IPS-18c (cell line): ENCODE measurements around the gene ABLIM3.

Experiments
- H3K4me3 ChIP-seq: 2 replicates; pipeline ENCODE4 v1.7.0; 2013; ENCODE audit warnings: low read depth, mild to moderate bottlenecking, low read length, moderate library complexity; ENCODE audit not compliant: insufficient read depth
- H3K9me3 ChIP-seq: one replicate; pipeline ENCODE4 v1.6.1; 2013; ENCODE audit warnings: mild to moderate bottlenecking, low read length, moderate library complexity; ENCODE audit not compliant: control insufficient read depth, insufficient read depth

The ABLIM3 gene

DNA sequence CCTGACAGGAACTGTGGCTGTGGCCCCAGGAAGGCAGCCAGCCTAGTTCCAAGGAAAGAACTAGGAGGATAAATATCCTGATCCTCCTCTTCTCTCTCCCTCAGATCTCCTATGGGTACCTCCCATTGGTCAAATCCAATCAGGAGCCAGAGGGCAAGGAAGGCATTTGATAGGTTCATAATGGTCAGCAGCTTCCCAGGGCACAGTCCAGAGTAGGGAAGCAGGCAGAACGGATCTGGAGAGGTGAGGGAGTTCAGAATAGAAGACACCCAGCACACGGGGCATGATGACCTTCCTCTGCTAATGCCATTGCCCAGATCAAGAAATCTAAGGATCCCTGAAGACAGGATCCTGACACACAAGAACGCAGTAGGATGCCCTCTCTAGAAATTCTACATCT, 8.6 kb downstream of the ABLIM3 start:
- no peaks in the 10 kb centered on the region for H3K9me3 ChIP-seq
- no peak overlapping the region for H3K4me3 ChIP-seq

GRCh38 chr5:149150457-149150856, 9.2 kb downstream of the ABLIM3 start:
- no peak overlapping the region for H3K4me3 ChIP-seq
- H3K9me3 ChIP-seq = no peaks in the 10 kb centered on the region

GRCh38 chr5:149151717-149152116, 10.4 kb downstream of the ABLIM3 start:
- no peak overlapping the region for H3K4me3 ChIP-seq
- H3K9me3 ChIP-seq = no peaks in the 10 kb centered on the region

- Histone ChIP-seq H3K9me3 (no peaks in the 10 kb centered on the region), H3K4me3 (no peak overlapping the region)
These were observed 11.0 kb downstream of the ABLIM3 start for GRCh38 chr5:149152317-149152746.

DNA sequence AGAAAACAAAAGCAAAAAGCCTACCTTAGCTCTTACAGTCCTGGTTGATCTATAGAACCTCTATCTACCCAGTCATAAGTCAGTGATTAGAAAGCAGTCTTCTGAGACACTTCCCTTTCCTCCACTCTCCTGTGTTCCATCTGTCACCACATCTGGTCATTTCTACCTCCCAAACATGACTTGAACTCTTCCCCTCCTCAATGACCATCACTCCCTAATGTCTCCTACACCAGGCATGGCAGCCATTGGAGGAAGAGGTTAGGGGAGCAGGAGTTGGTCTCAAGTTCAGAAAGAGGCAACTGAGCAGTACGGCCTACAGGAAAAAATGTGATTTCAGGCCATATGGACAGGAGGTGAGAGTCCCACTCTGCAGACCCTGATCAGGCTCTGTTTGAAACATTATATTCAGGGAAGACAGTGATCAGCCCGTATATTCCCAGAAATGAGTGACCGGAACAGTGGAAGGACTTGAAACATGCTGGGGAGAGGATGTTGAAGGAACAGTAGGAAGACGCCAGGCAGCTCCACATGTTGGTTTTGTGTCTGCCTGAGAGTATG, 12.0 kb downstream of the ABLIM3 start:
- H3K4me3 ChIP-seq = no peak overlapping the region
- H3K9me3 ChIP-seq = no peaks in the 10 kb centered on the region

DNA sequence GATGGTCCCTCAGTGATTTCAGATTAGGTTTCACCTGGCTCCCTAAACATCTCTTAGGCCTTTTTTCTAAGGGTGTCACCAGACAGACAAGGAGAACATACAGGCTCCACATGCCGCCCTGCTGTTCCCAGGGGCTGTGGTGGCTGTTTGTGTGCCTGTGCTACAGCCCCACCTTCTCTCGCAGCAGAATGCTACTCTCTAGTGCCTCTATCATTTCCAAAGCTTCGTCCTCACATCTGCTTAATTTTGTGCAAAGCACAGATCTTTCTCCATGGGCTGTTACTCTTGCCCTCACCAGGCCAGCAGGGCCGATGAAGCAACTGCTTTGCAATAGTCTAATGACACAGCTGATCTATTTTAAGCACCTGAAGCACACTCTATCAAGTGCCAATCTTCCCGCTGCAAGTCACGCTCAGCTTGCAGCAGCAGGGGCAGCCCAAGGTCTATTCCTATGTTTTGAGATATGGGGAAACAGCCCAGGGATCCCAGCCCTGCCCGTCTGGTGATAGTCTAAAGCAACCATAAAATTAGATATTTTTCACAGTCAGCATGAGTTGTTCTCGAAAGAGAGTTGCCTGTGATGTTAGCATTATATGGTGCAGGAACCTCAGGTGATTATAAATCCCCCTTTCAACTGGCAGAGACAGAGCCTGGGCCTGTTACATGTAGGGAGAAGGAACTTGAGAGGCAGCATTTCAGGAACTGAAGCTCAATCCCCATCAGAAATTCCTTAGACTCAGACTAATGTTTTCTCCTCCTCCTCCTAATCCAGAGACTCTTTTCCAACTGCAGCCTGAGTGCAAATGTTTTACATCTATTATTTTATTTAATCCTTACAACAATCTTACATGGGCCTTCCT, 12.7 kb downstream of the ABLIM3 start:
- no peaks in the 10 kb centered on the region for H3K9me3 ChIP-seq
- H3K4me3 ChIP-seq = no peak overlapping the region

DNA sequence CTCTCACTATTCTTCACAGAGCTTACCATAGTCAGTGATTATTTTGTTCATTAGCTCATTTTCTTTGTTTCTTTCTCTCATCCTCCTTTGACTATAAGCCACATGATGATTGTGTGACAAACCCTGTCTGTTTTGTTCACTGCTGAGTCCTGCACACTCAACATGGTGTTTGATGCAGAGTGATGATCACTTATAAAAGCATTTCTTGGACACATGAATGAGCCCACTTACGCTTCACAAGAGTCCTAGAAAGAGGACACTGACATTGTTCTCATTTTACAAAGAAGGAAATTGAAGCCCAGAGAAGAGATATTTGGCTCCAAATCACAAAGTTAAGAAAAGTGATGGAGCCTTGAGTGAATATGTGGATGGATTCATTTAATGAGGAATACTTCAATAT, 13.4 kb downstream of the ABLIM3 start:
- H3K4me3 ChIP-seq = no peak overlapping the region
- H3K9me3 ChIP-seq = no peaks in the 10 kb centered on the region

GRCh38 chr5:149156435-149157083, 15.3 kb downstream of the ABLIM3 start:
- Histone ChIP-seq H3K4me3 (no peak overlapping the region), H3K9me3 (no peaks in the 10 kb centered on the region)

DNA sequence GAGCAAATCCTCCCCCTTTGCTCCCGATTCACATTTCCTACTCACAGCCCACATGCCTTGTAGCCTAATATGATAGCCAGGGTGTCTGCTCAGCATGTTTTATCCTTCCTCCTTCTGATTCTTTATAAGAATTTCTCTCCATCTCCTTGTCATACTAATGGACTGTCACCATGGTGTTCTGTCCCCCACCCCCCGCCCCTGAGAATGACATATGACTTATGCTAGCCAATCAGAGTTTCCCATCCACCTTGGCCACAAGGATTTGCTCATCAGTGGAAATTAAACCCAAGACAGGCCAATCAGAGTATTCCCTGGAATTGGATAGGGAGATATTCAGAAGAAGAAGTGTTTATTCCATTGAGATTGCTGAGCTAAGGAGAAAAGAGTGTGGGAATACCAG, 16.0 kb downstream of the ABLIM3 start:
- no peaks in the 10 kb centered on the region for H3K9me3 ChIP-seq
- no peak overlapping the region for H3K4me3 ChIP-seq

DNA sequence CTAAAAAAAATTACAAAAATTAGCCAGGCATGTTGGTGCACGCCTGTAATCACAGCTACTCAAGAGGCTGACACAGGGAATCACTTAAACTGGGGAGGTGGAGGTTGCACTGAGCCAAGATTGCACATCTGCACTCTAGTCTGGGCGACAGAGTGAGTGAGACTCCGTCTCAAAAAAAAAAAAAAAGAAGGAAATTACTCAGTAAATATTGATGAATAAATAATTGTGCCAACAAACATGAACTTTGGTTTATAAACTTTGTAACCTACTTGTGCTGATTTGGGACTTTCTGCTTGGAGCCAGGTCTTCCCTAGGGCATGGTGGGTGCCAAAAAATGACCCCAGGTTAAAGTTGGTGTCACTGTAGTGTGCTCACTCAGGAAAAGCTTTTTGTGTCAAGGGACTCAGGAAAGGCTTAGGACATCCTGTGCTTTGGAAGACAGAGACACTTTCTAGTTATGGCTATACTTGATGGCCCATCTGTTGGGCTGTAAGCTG, 19.0 kb downstream of the ABLIM3 start:
- H3K4me3 ChIP-seq = no peak overlapping the region
- H3K9me3 ChIP-seq = no peaks in the 10 kb centered on the region

DNA sequence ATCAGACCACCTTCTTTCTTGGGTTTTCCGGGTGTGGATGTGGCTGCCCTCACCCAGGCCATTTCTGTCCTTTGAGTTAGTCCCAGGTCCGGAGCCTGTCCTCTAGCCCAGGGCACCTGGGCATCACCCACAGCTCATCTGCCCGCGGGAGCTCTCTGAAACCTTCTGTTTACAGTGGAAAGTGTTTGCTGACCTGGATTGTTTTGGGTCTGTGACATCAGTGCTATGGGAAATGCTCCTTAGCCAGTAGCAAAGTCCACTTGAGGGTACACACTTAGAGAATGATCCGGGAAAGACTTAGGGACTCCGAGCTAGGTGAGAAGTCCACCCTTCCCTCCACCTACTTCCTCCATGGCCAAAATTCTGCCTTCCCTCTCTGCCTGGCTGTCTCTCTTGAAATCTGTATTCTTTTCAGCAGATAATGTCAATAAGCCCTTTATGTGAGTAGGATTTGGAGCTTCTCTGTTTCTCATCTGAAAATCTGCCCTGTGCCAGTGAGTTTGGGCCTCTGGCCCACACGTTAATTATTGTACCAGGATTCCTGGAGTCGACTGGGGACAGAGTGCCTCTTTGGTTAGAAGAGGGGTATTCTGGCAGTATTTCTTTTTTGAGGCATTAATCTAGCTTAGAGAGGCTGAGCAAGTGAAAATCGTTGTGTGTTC, 19.9 kb downstream of the ABLIM3 start:
- Histone ChIP-seq H3K4me3 (no peak overlapping the region), H3K9me3 (no peaks in the 10 kb centered on the region)

GRCh38 chr5:149161850-149162249, 20.6 kb downstream of the ABLIM3 start:
- Histone ChIP-seq H3K4me3 (no peak overlapping the region), H3K9me3 (no peaks in the 10 kb centered on the region)

- H3K4me3 ChIP-seq = no peak overlapping the region
- H3K9me3 ChIP-seq = no peaks in the 10 kb centered on the region
These were observed 21.2 kb downstream of the ABLIM3 start for GRCh38 chr5:149162401-149163084.

GRCh38 chr5:149164731-149165130, 23.4 kb downstream of the ABLIM3 start:
- no peaks in the 10 kb centered on the region for H3K9me3 ChIP-seq
- no peak overlapping the region for H3K4me3 ChIP-seq

DNA sequence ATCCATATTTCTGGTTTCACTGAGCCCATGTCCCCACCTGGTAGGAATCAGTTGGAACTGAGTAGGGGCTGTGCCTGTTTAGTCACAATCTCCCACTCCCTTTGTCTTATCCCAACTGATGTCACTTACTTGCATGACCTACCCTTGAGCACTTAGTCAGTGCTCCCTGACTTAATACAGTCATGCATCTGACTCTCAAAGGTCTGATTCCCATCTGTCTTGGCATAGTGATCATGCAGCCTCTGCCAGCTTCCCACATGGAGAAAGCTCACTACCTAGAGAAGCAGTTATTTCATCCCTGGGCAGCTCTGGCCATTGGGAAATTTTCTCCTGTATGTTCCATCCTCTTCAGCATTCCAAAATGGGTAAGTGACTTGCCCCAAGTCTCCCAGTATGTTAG, 24.8 kb downstream of the ABLIM3 start:
- H3K9me3 ChIP-seq = no peaks in the 10 kb centered on the region

DNA sequence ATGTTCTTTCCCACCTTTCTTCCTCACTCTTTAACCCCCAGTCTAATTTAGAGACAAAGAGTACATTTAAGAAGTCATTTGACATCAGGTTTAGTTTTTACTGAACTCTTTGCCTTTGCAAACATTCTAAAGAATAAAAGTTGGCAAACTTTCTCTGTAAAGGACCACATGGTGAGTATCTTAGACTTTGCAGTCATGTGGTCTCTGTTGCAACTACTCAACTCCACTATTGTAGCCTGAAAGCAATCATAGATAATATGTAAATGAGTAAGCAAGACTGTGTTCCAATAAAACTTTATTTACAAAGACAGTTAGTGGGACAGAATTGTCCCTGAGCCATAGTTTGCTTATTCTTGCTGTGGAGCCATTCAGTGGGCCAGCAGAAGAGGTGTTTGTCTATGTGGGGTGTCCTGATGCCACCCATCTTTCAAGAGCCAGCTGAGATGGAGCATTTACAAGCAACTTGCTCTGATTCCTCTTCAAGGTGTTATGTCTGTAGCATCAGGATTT, 25.4 kb downstream of the ABLIM3 start:
- H3K4me3 ChIP-seq = no peak overlapping the region

More for the DNA sequence above, 24.8 kb downstream of the ABLIM3 start:
- H3K4me3 ChIP-seq = no peak overlapping the region

More for the DNA sequence above, 25.4 kb downstream of the ABLIM3 start:
- H3K9me3 ChIP-seq = no peaks in the 10 kb centered on the region
